Ovary (tissue), 9 donors: ENCODE data around the gene TAF15. TPM values are rescaled to one million over a fixed set of nuclear protein-coding genes. Genes with fewer than 3 reads are reported as not detected.
A peak's percentile ranks its signal among the peaks of the same experiment; 100 is the strongest.

Experiments used
- DNase-seq, 5 donors: peaks; one replicate each; pipeline ENCODE4 v3.0.0-alpha.2; 2019 to 2020
- H3K27ac ChIP-seq, 2 donors: fragments of 200-600 bp; one replicate each; pipeline versions ENCODE4 v1.5.1 to v1.8.0; 2019 to 2022
- H3K27me3 ChIP-seq: fragments of 200-600 bp; one replicate; pipeline ENCODE4 v1.8.0; 2022
- H3K36me3 ChIP-seq: fragments of 200-600 bp; sonication (generic); one replicate; pipeline ENCODE4 v1.5.1; 2019
- H3K4me1 ChIP-seq: one replicate; pipeline ENCODE4 v1.8.1; 2013; ENCODE audit warnings: mild to moderate bottlenecking, moderate library complexity; ENCODE audit not compliant: insufficient read depth
- H3K4me3 ChIP-seq: fragments of 200-600 bp; sonication (generic); one replicate; pipeline ENCODE4 v1.5.1; 2017
- H3K9me3 ChIP-seq, 2 donors: fragments of 200-600 bp in 1 of 2; sonication (generic) in 1 of 2; one replicate each; pipeline versions ENCODE4 v1.5.1 to v1.8.1; 2013 to 2019; ENCODE audit warnings: mild to moderate bottlenecking in 1 of 2, moderate library complexity in 1 of 2
- EP300 ChIP-seq: sonication (generic); formaldehyde crosslinking; IDR thresholded peaks from one replicate; pipeline ENCODE4 v1.6.1; 2017; ENCODE audit warnings: antibody characterized with exemption
- POLR2A ChIP-seq: fragments of 450-650 bp; IDR thresholded peaks from one replicate; pipeline ENCODE4 v1.6.1; 2017; ENCODE audit warnings: antibody characterized with exemption, mild to moderate bottlenecking, moderate library complexity
- WGBS, 3 donors: extraction: QIAGEN DNeasy Blood & Tissue Kit in 1 of 3; methylation state at CpG; one replicate each; pipeline versions ENCODE4 v1.1.5 to v1.1.7; 2013 to 2017; 5-methylcytosine and 5-hydroxymethylcytosine counted together
- intact Hi-C, 4 donors: fragments of 100-400 bp; cut with DNase I; formaldehyde crosslinking; loops; one replicate each; pipeline versions ENCODE4 v1.11.0 to v1.15.1; 2022 to 2023
- polyA plus RNA-seq, 2 donors: library from polyadenylated mRNA; stranded (reverse); fragments of 200-250 nt in 1 of 2; fragments of 350-450 nt in 1 of 2; fragmentation: Illumina TruSeq in 1 of 2; extraction: RNeasy Lipid Tissue Mini Kit (QIAGEN cat#74804) in 1 of 2; gene quantifications; one replicate each; pipeline ENCODE4 v1.2.3, GENCODE V29; 2013 to 2014
- total RNA-seq, 7 donors: library from RNA; depleted of rRNA in 2 of 7; stranded (reverse); fragments of >200 nt in 2 of 7; fragmentation: NEBNext Ultra II Directional in 3 of 7; extraction: Animal tissue kit (Norgen Biotek cat#: 25700) in 3 of 7; gene quantifications; one replicate each; pipeline versions ENCODE4 v1.1.0 to v1.2.4, GENCODE V29; 2016 to 2023
- TF ChIP-seq, protein P1 (sequence below), 3 donors: fragments of 450-650 bp in 2 of 3; fragments of 200-600 bp in 1 of 3; IDR thresholded peaks; one replicate each; pipeline versions ENCODE4 v1.5.1 to v1.8.0; 2016 to 2022; ENCODE audit warnings: antibody characterized with exemption in 3 of 3, mild to moderate bottlenecking in 1 of 3
- donor health status: DM: no; HTN: no; CAD: no; lungs with moderate emphysema.
- donor health status: DM: no; HTN: no; CAD: no.
- donor health status: Bipolar disorder and iron deficiency.
- donor health status: DM: yes; HTN: yes; CAD: no.
- donor health status: DM: no; HTN: no; CAD: no.
- donor health status: DM: yes; HTN: yes; CAD: no.

The TAF15 gene
- total and polyA plus RNA-seq, 9 donors, result 30.2 to 223 (median 126) TPM

DNA sequence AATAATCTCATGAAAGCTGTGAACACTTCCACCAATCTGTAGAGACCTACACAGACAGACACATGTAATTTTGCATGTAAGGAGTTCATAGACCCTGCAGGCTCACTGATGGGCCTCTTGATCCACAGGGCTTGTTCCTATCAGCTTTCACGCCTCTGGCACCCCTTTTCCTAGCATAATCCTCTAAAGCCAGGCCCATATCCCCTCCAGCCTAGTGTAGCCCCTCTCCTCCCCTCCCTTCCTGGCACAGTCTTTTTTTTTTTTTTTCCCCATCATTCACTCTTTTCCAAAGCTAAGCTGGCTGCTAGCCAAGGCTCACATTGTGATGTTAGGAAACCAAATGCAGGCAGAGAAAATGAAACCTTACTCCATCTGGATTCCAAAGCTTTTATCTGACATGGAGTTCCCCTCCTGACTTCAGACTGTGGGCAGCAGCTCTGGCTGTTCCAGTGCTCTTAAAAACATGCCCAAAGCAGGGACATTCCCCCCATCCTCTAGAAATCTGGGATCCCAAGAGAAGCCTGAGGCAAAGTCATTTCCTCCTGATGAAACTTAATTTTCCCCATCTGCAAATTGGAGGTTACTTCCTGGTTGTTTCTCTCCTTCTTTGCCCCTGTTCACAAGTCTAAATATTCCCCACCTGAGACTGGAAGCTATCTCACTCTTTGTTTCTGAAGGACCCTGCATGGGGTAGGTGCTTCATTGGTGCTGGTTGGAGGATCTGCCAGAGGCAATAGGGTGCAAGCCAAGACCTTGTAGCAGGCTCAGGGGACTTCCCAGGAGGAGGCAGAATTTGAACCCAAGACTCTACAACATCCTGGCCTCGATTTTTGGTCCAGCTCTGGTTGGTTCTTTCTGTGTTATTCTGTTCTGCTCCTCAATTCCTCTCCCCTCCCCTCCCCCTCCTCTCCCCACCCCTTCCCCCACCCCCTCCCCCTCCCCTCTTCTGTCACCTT, 80.8 kb downstream of the TAF15 start:
- H3K9me3 ChIP-seq, result no peaks in the 10 kb centered on the region
- WGBS, 3 donors, result 84 to 89% (median 85%) methylated on average over 2 of the region's 2 CpGs
- H3K4me1 ChIP-seq, result no peaks in the 10 kb centered on the region
- no peak overlapping the region for H3K27ac ChIP-seq
- TF ChIP-seq EP300, result no peak
- TF ChIP-seq, protein P1, sequence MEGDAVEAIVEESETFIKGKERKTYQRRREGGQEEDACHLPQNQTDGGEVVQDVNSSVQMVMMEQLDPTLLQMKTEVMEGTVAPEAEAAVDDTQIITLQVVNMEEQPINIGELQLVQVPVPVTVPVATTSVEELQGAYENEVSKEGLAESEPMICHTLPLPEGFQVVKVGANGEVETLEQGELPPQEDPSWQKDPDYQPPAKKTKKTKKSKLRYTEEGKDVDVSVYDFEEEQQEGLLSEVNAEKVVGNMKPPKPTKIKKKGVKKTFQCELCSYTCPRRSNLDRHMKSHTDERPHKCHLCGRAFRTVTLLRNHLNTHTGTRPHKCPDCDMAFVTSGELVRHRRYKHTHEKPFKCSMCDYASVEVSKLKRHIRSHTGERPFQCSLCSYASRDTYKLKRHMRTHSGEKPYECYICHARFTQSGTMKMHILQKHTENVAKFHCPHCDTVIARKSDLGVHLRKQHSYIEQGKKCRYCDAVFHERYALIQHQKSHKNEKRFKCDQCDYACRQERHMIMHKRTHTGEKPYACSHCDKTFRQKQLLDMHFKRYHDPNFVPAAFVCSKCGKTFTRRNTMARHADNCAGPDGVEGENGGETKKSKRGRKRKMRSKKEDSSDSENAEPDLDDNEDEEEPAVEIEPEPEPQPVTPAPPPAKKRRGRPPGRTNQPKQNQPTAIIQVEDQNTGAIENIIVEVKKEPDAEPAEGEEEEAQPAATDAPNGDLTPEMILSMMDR (IDR thresholded peaks at IDR 0.05), result no peak
- intact Hi-C loops, result no loop called here
- no peaks in the 10 kb centered on the region for H3K27me3 ChIP-seq
- peak in 1 of 5 donors; percentile 26 for DNase-seq
- no peak overlapping the region for H3K4me3 ChIP-seq
- H3K36me3 ChIP-seq, result no peaks in the 10 kb centered on the region

DNA sequence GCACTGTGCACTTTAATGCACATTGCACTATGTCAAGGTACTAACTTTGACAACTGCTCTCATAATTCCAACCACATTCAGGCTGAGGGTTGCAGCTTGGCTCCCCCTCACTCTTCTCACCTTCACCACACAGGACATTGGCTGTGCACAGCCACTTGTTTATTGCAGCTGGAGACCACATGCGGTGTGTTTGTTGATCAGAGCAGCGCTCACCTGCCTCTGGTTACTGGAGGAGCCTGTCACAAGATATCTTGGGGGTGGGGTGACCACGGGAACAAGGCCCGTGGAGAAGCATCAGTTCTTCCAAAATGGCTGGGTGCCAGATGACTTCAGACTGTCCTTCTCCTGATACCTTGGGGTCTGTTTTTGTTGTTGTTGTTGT, 81.5 kb downstream of the TAF15 start:
- Histone ChIP-seq H3K27me3 (no peaks in the 10 kb centered on the region), H3K36me3 (no peaks in the 10 kb centered on the region), H3K4me3 (no peak overlapping the region), H3K27ac (no peak overlapping the region), H3K4me1 (no peaks in the 10 kb centered on the region), H3K9me3 (no peaks in the 10 kb centered on the region)
- whole genome bisulfite sequencing, 3 donors, result 36 to 52% (median 48%) methylated on average over 4 of the region's 4 CpGs
- intact Hi-C loops, result no loop called here
- no peak for TF ChIP-seq POLR2A
- no peak for TF ChIP-seq EP300
- DNase-seq, result no peak

DNA sequence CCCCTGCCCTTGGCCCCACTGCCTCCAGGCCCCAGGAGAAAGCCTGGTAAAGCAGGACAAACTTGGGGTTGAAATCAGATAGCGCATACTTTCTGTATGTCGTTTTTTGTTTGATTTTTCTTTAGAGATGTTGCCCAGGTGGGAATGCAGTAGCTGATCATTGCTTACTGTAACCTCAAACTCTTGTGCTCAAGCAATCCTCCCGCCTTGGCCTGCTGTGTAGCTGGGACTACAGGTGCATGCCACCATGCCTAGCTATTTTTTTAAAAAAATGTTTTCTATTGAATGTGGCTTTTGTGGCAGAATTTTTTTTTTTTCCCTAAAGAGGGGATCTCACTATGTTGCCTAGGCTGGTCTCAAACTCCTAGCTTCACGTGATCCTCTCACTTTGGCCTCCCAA, 82.0 kb downstream of the TAF15 start:
- H3K4me3 ChIP-seq, result no peak overlapping the region
- H3K27ac ChIP-seq, result no peak overlapping the region
- intact Hi-C loops, result no loop called here
- TF ChIP-seq POLR2A (no peak), EP300 (no peak)
- TF ChIP-seq, protein P1 (IDR thresholded peaks at IDR 0.05), result no peak
- H3K36me3 ChIP-seq, result no peaks in the 10 kb centered on the region
- WGBS, 3 donors, result 80 to 82% (median 80%) methylated on average over 4 of the region's 4 CpGs
- H3K9me3 ChIP-seq, result no peaks in the 10 kb centered on the region
- no peaks in the 10 kb centered on the region for H3K4me1 ChIP-seq
- no peaks in the 10 kb centered on the region for H3K27me3 ChIP-seq
- DNase-seq, result no peak

DNA sequence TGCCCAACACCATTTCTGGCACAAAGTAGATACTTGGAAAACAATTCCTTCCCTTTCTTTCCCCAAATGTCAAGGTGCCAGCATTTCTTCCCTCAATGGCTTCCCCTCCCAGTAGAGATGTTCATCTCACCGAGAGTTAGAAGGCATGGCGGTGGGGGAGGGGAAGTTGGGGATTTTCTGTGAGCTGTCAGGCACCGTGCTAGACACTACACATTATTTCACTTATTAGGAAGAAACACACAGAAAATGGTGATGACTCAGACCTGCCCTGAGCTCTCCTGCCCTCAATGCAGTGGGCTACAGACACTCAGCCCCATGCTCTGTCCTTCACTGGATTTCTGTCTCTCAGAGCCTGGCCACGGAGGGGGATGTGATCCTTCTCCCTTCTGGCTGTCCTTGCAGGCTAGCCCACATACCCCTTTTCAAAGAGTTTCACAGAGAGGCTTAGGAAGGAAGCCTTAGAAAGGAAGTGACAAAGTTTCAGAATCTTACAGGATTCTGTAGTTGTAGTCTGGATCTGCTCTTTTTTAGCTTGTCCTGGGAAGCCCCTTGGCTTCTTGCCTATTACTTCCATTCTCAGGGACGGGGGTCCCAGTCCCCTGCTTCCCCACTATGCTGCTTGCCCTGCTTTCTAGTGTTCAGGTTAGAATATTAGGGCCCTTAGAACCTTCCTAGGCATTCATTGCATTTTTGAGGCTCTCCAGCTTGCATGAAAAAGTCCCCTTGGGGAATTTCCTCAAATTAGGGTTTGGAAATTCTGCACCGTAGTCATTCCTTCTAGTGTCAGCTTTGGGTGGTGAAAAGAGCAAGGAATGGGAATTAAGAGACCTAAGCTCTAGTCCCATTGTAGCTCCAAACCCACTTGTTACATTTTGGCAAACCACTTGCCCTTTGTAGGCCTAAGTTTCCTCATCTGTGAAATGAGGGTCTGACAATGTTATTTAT, 83.1 kb downstream of the TAF15 start:
- 54 to 59% (median 57%) methylated on average over 6 of the region's 6 CpGs for WGBS, 3 donors
- no peak for TF ChIP-seq POLR2A
- no peak for TF ChIP-seq EP300
- TF ChIP-seq, protein P1 (IDR thresholded peaks at IDR 0.05), result no peak
- H3K9me3 ChIP-seq, result no peaks in the 10 kb centered on the region
- H3K27ac ChIP-seq, result no peak overlapping the region
- H3K4me3 ChIP-seq, result no peak overlapping the region
- no peaks in the 10 kb centered on the region for H3K4me1 ChIP-seq
- no peak for DNase-seq
- intact Hi-C loops, result no loop called here
- no peaks in the 10 kb centered on the region for H3K27me3 ChIP-seq
- H3K36me3 ChIP-seq, result no peaks in the 10 kb centered on the region
